CD14-positive monocyte (primary cell): ENCODE measurements around the gene CST3. TPM values are rescaled to one million over a fixed set of nuclear protein-coding genes. Genes with fewer than 3 reads are reported as not detected.
A peak's percentile ranks its signal among the peaks of the same experiment; 100 is the strongest.

Experiments used
- DNase-seq, 3 donors: peaks; one replicate each; pipeline ENCODE4 v3.0.0-alpha.2; 2011 to 2022
- H2AFZ ChIP-seq: 2 replicates; pipeline ENCODE4 v1.6.0; 2012; ENCODE audit warnings: mild to moderate bottlenecking, low read depth, low read length, inconsistent platforms; ENCODE audit not compliant: insufficient read depth, poor library complexity, severe bottlenecking
- H3K27ac ChIP-seq, 2 donors: 1 replicate in 1 of 2; 2 replicates in 1 of 2; pipeline ENCODE4 v1.5.1; 2012 to 2013; ENCODE audit warnings: low read length in 2 of 2, control low read depth in 1 of 2, inconsistent platforms in 1 of 2, low read depth in 1 of 2, mild to moderate bottlenecking in 1 of 2
- H3K27me3 ChIP-seq, 2 donors: one replicate each; pipeline versions ENCODE4 v1.6.0 to v1.6.1; 2011 to 2013; ENCODE audit warnings: low read length in 2 of 2; ENCODE audit not compliant: control insufficient read depth in 2 of 2, insufficient read depth in 2 of 2
- H3K36me3 ChIP-seq, 2 donors: replicated peaks in 1 of 2; 1 replicate in 1 of 2; 2 replicates in 1 of 2; pipeline versions ENCODE4 v1.5.1 to v1.6.1; 2012 to 2013; ENCODE audit warnings: low read length in 2 of 2, control low read depth in 1 of 2, inconsistent platforms in 1 of 2, mild to moderate bottlenecking in 1 of 2; ENCODE audit not compliant: insufficient read depth in 2 of 2, control insufficient read depth in 1 of 2
- H3K4me1 ChIP-seq, 2 donors: 1 replicate in 1 of 2; 2 replicates in 1 of 2; pipeline versions ENCODE4 v1.5.1 to v1.6.1; 2012 to 2013; ENCODE audit warnings: low read length in 2 of 2, control low read depth in 1 of 2, inconsistent platforms in 1 of 2, mild to moderate bottlenecking in 1 of 2, moderate library complexity in 1 of 2; ENCODE audit not compliant: insufficient read depth in 2 of 2, control insufficient read depth in 1 of 2
- H3K4me2 ChIP-seq: replicated peaks from 2 replicates; pipeline ENCODE3; 2012; ENCODE audit warnings: low read length, moderate library complexity, mild to moderate bottlenecking; ENCODE audit not compliant: poor library complexity, severe bottlenecking; ENCODE audit errors: extremely low read depth
- H3K4me3 ChIP-seq, 3 experiments: fragments of 200-600 bp in 1 of 3; sonication (generic) in 1 of 3; replicated peaks in 1 of 3; 1 replicate in 2 of 3; 2 replicates in 1 of 3; pipeline ENCODE4 v1.5.1; 2011 to 2013; ENCODE audit warnings: low read length in 3 of 3, mild to moderate bottlenecking in 3 of 3, control low read depth in 2 of 3, low read depth in 2 of 3, inconsistent platforms in 1 of 3, moderate library complexity in 1 of 3
- H3K79me2 ChIP-seq: 2 replicates; pipeline ENCODE4 v1.6.0; 2012; ENCODE audit warnings: mild to moderate bottlenecking, control low read depth, inconsistent platforms, low read length, moderate library complexity; ENCODE audit not compliant: insufficient read depth
- H3K9ac ChIP-seq: 2 replicates; pipeline ENCODE4 v1.6.0; 2017; ENCODE audit warnings: low read length, mild to moderate bottlenecking; ENCODE audit not compliant: insufficient read depth, poor library complexity, severe bottlenecking
- H3K9me3 ChIP-seq, 2 donors: replicated peaks in 1 of 2; 1 replicate in 1 of 2; 2 replicates in 1 of 2; pipeline versions ENCODE4 v1.5.1 to v1.6.1; 2012 to 2013; ENCODE audit warnings: low read length in 2 of 2, control low read depth in 1 of 2; ENCODE audit not compliant: control insufficient read depth in 1 of 2, insufficient read depth in 1 of 2
- H4K20me1 ChIP-seq: 2 replicates; pipeline ENCODE4 v1.6.0; 2012; ENCODE audit warnings: mild to moderate bottlenecking, low read length, control low read depth, moderate library complexity; ENCODE audit not compliant: insufficient read depth
- H3K27ac Mint-ChIP-seq, 7 donors: one replicate each; pipeline ENCODE4 v1.8.0; 2020; ENCODE audit warnings: mild to moderate bottlenecking in 7 of 7, mixed read lengths in 7 of 7, moderate library complexity in 6 of 7, inconsistent platforms in 2 of 7
- H3K27me3 Mint-ChIP-seq, 3 donors: one replicate each; pipeline ENCODE4 v1.8.0; 2021 to 2022; ENCODE audit warnings: low read depth in 3 of 3, mild to moderate bottlenecking in 3 of 3, mixed read lengths in 3 of 3, moderate library complexity in 3 of 3, inconsistent platforms in 1 of 3
- H3K36me3 Mint-ChIP-seq, 2 donors: one replicate each; pipeline ENCODE4 v1.8.0; 2020; ENCODE audit warnings: mixed read lengths in 2 of 2, inconsistent platforms in 1 of 2, mild to moderate bottlenecking in 1 of 2
- H3K4me1 Mint-ChIP-seq: one replicate; pipeline ENCODE4 v1.8.0; 2020; ENCODE audit warnings: mild to moderate bottlenecking, mixed read lengths
- H3K4me3 Mint-ChIP-seq, 2 donors: one replicate each; pipeline ENCODE4 v1.8.0; 2020; ENCODE audit warnings: mild to moderate bottlenecking in 2 of 2, mixed read lengths in 2 of 2, moderate library complexity in 1 of 2
- H3K9me3 Mint-ChIP-seq, 7 donors: one replicate each; pipeline ENCODE4 v1.8.0; 2020 to 2022; ENCODE audit warnings: mixed read lengths in 7 of 7, mild to moderate bottlenecking in 6 of 7, moderate library complexity in 6 of 7, inconsistent platforms in 2 of 7
- CTCF ChIP-seq: fragments of 200-600 bp; IDR thresholded peaks from one replicate; pipeline ENCODE4 v1.8.0; 2022; ENCODE audit warnings: antibody characterized with exemption, mild to moderate bottlenecking
- WGBS: methylation state at CpG from one replicate; pipeline ENCODE4 v1.1.5; 2013; ENCODE audit warnings: missing lambda C conversion rate; ENCODE audit not compliant: insufficient coverage; 5-methylcytosine and 5-hydroxymethylcytosine counted together
- intact Hi-C, 2 donors: fragments of 100-400 bp; cut with micrococcal nuclease; formaldehyde crosslinking; loops; one replicate each; pipeline versions ENCODE4 v1.15.0 to v1.15.1; 2023
- polyA plus RNA-seq, 3 donors: library from polyadenylated mRNA; depleted of rRNA in 1 of 3; unstranded in 2 of 3; stranded (reverse) in 1 of 3; fragments of 300-500 nt in 2 of 3; fragments of >200 nt in 1 of 3; fragmentation: Illumina TruSeq in 2 of 3; gene quantifications; 1 replicate in 2 of 3; 2 replicates in 1 of 3; pipeline ENCODE4 v1.2.3, GENCODE V29; 2012 to 2021

Gene CST3
- polyA plus RNA-seq, 3 donors, result 1,459 to 3,222 (median 2,657) TPM

GRCh38 chr20:23604306-23604705 lies 33.4 kb downstream of the CST3 start:
- no CpG with 5 or more reads among the region's 1 CpG for WGBS
- intact Hi-C loops, result loop anchor here in 1 of 2 donors (5.0 kb wide), 1 partner anchor 237 kb away; no protein-coding TSS in a partner anchor
- H3K27me3 ChIP-seq, result peaks cover 2 to 8% of the 10 kb centered on the region in 2 donors
- H4K20me1 ChIP-seq, result no peaks in the 10 kb centered on the region
- no peak for TF ChIP-seq CTCF
- Mint-ChIP-seq H3K36me3 (no peaks in the 10 kb centered on the region), H3K9me3 (peaks cover 0 to 1% (median 0%) of the 10 kb centered on the region in 7 donors), H3K27ac (no peak overlapping the region), H3K4me1 (peaks cover 27% of the 10 kb centered on the region), H3K4me3 (peak overlapping the region in 1 of 2 donors; percentile 15), H3K27me3 (peaks cover 6 to 15% (median 15%) of the 10 kb centered on the region in 3 donors)
- H3K9ac ChIP-seq, result no peak overlapping the region
- no peak overlapping the region for H2AFZ ChIP-seq
- no peaks in the 10 kb centered on the region for H3K36me3 ChIP-seq
- DNase-seq, result no peak
- H3K9me3 ChIP-seq, result no peaks in the 10 kb centered on the region
- no peak overlapping the region for H3K4me2 ChIP-seq
- H3K4me1 ChIP-seq, result peaks cover 26 to 27% of the 10 kb centered on the region in 2 donors
- no peak overlapping the region for H3K4me3 ChIP-seq
- H3K79me2 ChIP-seq, result no peaks in the 10 kb centered on the region
- H3K27ac ChIP-seq, result no peak overlapping the region

GRCh38 chr20:23603321-23603720 lies 34.4 kb downstream of the CST3 start:
- intact Hi-C loops, result loop anchor here in 1 of 2 donors (2.0 to 5.0 kb wide), 2 partner anchors 63 to 236 kb away; no protein-coding TSS in a partner anchor
- Histone ChIP-seq H3K9ac (no peak overlapping the region), H3K27ac (peak overlapping the region in 1 of 2 donors; percentile 80), H3K4me3 (peak overlapping the region in 1 of 3 experiments; percentile 63), H3K9me3 (no peaks in the 10 kb centered on the region), H3K4me1 (peaks cover 26 to 28% of the 10 kb centered on the region in 2 donors), H3K27me3 (peaks cover 2 to 10% of the 10 kb centered on the region in 2 donors), H4K20me1 (no peaks in the 10 kb centered on the region), H3K36me3 (no peaks in the 10 kb centered on the region), H3K79me2 (no peaks in the 10 kb centered on the region), H3K4me2 (peak overlapping the region; percentile 68), H2AFZ (peak overlapping the region; percentile 12)
- Mint-ChIP-seq H3K9me3 (peaks cover 0 to under 1% (median 0%) of the 10 kb centered on the region in 7 donors), H3K36me3 (no peaks in the 10 kb centered on the region), H3K27me3 (peaks cover 6 to 17% (median 15%) of the 10 kb centered on the region in 3 donors), H3K4me3 (peak overlapping the region in 1 of 2 donors; percentile 90), H3K27ac (peak overlapping the region in 1 of 7 donors; percentile 97), H3K4me1 (peaks cover 35% of the 10 kb centered on the region)
- no CpG with 5 or more reads among the region's 4 CpGs for WGBS
- peak in 1 of 3 donors; percentile 20 for DNase-seq
- no peak for TF ChIP-seq CTCF
